Forelimb muscle (tissue), 1 donor: ENCODE data around the gene EVX1. TPM values are rescaled to one million over a fixed set of nuclear protein-coding genes. Genes with fewer than 3 reads are reported as not detected.

Experiments used
- DNase-seq: peaks from one replicate; pipeline ENCODE4 v3.0.0-alpha.2; 2013; ENCODE audit warnings: low read depth
- polyA plus RNA-seq: library from polyadenylated mRNA; unstranded; fragments of 120-200 nt; gene quantifications from one replicate; pipeline ENCODE4 v1.2.1, GENCODE V29; 2013; ENCODE audit not compliant: insufficient read length

Gene EVX1
- polyA plus RNA-seq, 1 donor: not detected

DNA sequence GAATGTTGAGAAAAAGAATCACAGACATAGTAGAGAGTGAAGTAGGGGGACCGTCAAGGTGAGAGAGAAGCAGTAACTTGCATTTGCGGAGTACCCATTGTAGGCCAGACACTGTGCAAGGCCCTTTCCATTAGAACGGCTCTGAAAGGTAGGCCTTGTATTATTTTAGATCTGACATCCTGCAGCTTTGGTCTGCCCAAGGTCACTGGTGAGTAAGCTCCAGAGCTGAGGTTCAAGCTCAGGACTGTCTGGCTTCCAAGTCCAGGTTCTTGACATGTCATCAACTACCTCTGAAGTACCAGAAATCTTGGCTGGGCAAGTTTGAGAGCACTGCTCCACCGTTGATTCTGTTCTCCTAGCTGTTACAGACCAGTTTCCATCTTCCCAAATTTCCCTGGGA, 13.2 kb upstream of the EVX1 start:
- DNase-seq: no peak

DNA sequence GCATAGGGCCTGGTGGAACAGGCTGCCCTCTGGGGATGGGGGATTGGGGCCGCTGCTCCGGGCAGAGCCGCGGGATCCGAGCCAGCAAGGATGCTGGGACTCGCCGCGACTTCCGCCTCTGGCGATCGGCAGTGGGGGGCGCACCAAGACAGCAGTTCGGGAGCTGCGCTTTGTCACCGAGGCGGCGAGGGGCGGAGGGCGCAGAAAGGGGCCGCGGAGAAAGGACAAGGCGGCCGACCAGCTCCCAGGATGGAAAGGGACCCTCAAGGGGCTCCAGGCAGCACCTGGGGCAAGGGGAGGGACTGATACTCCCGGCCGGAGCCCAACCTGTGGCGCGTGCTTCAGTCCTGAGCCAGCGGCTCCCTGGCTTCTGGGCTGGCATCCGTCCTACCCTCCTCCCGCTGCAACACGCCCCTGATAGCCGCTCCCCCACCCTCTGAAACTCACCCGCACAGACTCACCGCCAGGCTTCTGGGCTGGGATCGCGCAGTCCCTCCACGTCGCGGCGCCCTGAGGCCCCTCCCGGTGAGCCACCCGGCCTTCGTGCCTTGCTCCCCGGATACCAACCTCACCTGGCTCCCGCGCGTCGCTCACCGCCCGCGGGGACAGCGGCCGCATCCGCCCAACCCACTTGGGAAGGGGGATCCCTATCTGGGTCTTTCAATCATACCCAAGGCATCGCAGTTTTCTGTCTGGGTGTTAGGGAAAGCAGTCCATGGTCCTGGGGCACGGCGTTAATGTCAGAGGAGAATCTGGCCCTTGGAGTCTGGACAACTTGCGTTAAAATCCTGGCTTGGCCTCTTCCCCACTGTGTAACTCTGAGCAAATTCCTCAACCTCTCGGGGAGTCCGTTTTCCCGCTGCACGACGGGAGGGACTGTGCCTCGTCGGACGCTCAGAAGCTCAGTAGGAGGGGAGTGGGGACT, 7.0 kb upstream of the EVX1 start:
- no peak for DNase-seq

DNA sequence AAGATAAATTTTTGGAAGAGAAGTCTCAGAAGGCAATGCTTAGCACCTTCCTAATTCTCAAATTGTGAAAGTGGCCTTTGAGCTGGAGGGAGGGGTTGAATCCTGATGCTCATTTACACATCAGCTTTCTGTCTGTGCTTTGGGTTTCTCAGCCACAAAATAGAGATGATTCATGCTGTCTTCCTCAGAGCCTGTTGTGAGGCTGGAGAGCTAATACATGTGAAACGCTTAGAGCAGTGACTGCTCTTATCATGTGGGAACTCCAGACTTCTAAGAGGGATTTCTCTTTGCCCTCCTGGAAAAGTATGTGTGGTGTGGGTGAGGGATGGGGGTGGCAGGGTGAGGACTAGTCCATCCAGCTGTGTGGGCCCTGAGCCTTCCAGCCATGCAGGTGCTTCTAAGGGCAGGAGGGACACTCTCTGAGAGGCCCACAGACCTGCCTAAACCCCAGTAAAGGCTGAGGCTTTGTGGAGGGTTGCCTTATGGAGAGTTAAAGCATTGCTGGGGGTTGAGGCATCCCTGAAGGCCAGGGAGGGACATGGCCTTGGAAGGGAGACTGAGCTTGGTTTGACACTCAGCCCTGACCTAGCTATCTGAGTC, 4.8 kb upstream of the EVX1 start:
- DNase-seq: no peak

DNA sequence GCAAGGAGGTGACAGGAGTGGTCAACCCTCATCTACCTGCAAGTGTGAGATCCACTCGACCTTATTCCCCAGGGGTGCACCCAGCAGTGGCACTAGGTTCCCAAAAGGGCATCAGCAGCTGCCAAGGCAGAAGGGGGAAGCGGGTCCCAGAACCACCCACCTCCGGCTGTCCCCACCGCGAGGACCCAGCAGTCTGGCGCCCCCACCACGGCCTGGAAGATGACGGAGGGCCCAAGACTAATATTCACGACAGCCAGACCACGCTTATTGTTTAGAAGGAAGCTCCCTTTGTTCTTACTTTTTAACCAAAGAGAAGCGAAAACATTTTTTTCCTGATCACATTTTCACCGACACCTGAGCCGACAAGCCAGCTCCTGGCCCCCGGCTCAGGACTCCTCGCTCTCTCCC, 3.6 kb upstream of the EVX1 start:
- no peak for DNase-seq

DNA sequence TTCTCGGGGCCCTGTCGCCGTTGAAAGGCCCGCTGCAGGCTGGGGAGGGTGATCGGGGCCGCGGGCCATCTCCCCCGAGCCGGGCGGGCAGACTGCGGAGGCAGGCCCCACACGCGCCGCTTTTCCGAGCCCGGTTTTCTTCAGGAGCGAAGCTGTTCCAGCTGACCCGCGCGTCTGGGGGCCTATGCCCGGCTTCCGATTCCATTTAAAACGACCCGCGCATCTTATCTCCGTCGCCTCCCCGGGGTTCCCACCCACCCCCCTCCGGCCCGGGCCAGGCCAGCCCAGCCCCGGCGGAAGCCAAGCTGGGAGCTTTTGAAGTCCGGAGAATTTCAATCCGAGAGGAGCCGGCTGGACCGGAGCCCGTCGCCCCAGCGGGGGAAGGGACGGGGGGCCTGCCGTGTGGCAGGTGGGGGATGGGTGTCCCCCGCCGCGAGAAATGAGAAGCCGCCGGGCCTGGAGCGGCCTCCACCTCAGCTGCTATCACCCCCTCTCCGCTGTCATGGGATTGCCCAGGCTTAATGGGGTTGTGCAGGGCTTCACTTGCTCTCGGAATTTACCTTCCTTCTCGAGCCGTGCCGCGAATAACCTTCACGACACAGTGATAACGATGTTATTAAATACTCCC, 3.1 kb upstream of the EVX1 start:
- no peak for DNase-seq

DNA sequence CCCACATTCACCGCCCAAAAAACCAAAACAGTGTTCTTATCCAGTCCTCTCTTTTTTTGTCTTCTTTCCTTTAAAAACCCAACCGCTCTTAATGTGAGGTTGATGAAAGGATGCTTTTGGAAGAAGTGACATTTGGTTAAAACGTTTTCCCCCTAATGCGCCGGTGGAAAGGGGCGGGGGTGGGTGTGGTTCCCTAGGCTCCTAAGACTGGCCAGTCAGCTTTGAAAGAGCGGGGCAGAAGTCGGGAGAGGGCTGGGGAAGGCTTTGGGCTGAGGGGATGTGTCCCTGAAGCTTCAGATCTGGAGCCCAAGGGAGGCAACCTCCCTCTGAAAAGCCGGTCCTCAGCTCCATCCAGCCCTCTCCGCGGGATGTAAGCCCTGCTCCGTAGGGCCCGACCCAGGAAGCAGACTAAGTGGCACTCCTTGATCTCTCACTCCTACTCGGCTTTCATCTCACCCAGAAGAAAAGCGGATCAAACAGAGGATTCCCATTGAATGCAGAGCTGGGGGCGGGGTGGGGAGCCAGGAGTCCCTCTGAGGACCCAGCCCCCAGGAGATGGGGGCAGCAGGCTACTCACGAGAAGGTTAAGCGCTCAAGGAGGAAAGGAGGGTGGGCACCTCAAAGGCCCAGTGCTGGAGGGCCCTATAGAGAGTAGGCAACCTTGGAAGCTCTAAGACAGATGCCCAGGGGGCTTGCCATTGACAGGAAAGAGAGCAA, 2.4 kb upstream of the EVX1 start:
- DNase-seq: no peak

DNA sequence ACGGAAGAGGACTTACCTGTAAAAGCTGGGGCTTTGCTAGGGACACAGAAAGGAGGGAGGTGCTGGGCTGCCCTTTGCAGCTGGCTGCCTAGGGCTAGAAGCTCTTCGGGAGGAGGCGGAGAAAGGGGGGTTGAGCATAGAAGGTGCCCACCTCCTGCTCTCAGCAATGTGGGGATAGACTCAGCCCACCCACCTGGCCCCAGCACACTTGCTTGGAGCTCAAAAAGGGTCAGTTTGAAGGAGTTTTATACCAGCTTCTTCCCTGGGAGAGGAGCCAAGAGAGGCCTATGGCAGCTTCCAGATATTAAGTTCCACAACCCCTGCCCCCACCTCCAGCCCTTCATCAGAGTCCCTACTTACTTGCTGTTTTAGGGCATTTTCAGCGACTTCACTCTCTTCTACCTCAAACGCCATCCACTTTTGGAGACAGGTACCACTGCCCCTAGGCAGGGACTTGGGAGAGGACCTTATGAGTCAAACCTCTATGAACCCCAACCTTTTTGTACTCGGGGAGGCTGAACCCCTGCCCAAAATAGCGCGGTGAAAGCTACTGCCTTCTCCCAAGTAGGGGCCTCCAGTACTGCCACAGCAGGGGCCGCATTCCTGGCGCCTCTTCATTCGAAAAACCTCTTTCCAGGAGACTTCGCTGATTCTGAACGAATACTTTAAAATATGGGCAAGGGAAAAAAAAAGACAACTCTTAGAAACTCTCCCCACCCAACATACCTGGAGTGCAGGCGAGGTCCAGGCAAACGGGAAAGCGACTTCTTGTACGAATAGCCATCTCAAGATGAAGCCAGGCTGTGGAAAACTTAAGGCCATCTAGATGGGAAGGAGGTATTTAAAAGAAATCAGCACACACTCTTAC, 1.2 kb upstream of the EVX1 start:
- no peak for DNase-seq

DNA sequence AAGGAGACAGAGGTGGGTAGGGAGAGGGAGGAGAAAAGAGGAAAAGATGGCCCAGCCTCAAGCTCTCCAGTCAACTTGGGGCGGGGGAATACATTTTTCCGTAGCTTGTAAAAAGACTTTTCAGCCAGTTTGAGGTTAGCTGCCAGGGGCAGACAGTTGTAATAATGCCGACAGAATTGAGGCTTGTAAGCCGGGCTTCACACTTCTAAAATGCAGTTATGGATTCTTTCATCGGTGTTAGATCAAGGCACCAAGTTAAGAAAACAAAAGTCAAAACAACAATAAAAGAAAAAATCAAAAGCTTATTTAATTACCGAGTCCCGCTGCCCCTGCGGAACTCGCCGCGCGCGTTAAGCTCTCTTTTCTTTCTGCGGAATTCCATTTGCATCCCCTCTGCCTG, 448 bp upstream of the EVX1 start:
- DNase-seq: no peak

DNA sequence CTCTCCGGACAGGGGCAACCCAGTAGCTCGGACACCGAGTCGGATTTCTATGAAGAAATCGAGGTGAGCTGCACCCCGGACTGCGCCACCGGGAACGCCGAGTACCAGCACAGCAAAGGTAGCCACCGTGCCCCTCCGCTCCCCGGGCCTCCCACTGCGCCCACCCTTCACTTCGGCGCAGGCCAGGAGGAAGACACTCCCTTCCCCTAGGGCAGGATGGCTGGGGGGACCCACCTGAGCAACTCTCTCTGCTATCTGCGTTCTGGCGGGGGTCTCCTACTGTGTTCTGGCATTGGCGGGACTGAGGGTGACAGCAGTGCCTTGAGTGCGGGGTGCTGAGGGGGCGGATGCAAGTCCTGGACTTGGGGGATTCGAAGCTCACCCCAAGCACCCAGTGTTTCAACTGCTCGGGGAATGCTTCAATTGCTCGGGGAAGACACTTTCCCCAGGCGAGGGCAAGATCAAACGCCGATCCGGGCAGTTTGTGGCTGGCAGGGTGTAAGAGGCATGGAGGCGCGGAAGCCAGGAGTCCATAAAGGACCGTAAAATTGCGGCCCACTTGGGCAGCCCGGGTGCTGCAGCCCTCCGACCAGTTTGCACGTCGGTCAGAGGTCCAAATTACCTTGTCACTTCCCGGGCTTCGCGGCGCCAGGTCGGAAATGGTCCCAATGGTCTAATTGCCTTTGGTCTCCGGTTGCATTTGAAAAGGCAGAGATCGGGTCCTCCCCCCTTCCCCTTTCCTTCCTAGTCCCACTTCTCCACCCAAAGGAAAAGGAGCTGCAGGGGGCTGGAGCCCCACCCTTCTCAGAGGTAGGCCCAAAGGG, 950 bp downstream of the EVX1 start:
- DNase-seq: no peak

DNA sequence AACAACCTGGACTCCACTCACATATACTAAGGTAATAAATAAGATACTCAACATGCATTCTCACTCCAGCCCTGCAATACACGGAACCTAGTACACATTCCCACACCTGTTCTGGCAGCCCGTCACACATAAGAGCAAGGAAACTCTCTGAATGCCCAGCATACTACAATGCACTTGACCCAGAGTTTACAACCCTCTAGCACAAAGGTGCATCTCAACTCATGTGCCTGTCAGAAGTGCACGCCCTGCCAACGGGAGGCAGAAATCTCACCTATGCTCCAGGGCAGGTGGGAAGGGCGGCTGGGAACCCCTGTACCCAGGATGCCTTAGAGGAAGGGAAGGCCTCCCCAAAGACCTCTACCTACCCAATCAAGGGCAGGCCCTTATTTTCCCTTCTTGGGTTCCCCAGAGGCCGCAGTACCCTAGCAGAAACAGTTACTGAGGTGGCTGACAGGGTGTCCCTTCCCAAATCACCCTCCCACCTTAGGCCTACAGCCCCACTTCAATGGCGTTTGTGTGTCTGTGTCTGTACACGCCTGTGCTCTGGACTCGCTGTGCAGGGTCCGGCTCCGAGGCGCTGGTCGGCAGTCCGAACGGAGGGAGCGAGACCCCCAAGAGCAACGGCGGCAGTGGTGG, 2.0 kb downstream of the EVX1 start:
- DNase-seq: no peak

DNA sequence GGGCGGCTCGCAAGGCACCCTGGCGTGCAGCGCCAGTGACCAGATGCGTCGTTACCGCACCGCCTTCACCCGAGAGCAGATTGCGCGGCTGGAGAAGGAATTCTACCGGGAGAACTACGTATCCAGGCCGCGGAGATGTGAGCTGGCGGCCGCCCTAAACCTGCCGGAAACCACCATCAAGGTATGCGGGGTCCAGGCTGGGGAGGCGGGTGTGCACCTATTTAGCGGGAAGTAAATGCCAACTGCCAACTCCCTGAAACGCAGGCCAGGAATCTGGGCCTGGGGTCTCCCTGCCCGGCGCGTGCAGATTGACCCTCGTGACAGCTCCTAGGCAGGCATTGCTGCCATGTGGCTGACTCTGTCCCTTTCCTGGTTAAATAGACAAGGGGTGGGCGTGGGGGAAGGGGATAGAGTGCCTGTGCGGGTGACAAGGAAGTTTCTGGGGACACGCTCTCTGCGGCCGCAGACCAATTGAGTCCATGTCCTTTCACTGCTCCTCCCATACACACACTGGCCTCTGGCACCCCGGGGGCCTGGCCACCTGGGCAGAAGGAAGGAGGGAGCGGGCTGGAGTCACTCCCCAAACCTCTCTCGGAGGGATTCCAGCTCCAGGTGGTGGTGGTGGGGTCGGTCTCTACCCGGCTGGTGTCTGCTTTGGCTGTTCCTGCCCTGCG, 2.7 kb downstream of the EVX1 start:
- no peak for DNase-seq

DNA sequence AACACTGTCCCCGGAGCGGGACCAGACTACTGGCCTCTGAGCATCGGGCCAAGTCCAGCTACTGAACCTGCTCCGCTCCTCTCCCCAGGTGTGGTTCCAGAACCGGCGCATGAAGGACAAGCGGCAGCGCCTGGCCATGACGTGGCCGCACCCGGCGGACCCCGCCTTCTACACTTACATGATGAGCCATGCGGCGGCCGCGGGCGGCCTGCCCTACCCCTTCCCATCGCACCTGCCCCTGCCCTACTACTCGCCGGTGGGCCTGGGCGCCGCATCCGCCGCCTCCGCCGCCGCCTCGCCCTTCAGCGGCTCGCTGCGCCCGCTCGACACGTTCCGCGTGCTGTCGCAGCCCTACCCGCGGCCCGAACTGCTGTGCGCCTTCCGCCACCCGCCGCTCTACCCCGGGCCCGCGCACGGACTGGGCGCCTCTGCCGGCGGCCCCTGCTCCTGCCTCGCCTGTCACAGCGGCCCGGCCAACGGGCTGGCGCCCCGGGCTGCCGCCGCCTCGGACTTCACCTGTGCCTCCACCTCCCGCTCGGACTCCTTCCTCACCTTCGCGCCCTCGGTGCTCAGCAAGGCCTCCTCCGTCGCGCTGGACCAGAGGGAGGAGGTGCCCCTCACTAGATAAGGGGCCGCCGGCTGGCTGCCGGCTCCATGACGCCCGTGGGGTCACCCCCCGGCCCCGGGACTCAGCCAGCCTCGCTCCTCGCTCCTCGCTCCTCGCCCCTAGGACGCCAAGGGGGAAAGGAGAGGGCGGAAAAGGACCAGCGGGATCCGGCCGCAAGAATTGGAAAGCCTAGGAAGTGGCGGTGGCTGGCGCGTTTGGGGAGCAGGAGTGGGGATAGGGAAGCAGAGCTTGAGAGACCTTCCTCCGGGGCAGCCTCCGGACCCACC, 3.4 kb downstream of the EVX1 start:
- DNase-seq: no peak

DNA sequence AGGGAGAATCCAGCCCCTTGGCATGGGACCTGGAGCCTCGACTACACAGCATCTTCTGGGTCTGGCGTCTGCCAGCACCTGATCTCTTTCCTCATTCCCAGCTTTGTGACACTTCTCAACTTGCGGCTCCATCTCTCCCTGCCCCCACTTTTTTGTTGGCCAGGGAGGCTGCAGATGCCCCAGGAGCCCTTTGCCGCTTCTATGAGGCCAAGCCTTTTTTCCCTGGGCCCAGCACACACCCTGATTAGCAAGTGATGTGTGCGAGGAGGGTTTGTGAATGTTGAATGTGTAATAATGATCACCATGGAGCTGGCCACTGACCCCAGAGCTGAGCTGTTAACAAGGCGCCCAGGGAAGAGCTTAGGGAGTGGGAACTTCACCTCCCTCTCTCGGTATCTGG, 4.4 kb downstream of the EVX1 start:
- no peak for DNase-seq

DNA sequence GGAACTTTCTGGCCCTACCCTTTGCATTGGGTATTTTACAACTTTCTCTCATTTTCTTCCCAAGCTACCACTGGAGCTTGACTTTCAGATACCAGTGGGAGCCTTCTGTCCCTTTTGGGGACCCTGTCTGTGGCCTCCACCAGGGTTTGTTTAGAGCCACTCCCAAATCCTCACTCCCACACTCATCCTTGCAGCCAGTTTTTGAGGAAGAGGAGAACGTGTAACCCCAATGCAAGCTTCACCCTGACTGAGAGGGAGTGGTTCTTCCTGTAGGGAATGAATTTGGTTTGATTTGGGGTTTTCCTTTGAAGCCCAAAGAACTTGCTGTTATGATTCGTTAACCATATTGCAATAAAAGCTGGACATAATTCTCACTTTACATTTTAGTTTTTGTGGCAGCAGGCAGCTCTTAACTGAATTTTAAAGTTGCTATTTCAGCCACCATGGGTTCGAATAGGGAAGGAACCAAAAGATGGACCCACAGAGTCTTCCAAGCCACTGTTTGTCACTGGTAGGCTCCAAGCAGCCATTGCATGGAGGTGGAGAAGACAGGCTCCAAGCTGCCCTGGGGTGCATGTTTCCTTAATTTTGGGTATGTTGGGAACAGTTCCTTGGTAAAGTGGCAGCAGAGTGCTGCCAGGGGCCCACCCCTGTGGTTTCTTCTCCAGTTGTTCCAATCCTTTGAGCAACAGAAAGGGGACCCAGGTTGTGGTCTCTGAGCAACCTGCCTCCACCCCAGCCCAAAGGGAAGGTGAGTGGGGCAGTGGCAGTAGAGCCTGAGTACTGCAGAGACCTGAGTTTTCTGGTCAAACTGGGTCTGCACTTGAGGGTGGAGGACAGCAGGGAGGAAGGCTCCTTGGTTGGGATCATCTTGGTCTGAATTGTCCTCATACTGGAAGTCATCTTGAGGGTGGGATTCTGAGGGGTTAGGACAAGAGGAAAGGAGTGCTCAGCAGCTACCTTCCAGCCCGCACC, 5.1 kb downstream of the EVX1 start:
- no peak for DNase-seq

DNA sequence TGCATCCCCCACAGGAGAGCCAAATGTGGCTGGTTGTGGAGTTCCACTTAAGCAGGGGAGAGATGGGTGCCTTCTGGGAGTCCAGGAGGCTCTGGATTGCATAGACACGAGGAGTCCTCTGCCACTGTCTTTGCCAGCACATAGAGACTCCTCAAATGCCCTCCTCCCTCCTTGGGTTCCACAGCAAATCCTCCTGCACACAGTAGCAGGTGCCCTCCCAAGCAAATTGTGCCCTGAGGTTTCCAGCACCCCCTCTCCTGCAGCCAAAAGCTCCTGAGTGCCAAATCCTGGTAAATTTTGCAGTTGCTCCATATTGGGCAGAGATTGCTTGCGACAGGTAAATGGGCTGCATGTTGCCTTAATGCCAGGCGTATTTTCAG, 5.8 kb downstream of the EVX1 start:
- DNase-seq: no peak

DNA sequence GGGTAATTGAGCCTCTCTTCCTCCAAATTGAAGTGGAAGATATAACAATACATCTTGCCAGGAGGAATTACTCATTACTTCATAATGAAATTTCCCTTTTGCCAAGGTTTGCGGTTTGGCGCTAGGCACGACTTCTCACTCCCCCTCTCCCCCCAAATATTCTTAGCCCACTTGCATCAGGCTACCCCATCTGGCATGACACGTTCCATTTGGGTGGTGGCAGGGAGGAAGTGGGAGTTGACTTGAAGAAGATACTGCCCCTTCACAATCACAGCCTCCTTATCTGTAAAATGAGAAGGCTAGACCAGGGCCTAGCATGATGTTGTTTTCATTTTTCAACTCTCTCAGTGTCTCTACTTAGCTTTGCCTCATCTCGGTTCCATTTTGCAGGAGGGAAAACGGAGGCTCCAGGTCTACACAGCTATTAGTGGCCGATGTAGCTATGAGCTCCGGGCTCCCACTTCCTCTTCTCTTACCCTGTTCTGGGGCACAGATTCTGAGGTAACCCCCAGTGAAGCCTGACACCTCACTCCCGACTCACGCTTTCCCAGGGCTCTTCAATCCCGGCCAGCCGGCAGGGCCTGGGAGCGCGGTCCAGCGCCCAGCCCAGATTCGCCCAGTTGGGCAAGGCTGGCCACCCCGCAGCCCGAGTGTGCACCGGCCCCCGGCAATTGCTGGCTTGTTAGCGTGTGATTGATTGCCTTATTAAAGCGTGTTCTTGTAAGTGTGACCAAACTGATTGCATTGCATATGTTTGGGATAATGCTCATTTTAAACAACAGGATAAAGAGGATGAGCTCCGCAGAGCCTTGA, 6.5 kb downstream of the EVX1 start:
- no peak for DNase-seq
